Colon (tissue), 2 donors: Measurements from ENCODE around the gene SLC4A11.
"Not testable (repeated sequence)": the region's sequence is repeated elsewhere in the genome, so short reads cannot be mapped to it uniquely, and the experiment has no call there.

Source experiments
- FAIRE-seq: peaks from 2 replicates; lab custom pipeline; 2012; peaks lifted over from hg19 to GRCh38; lab: Jason Lieb, UNC
- donor health status: control.
- donor health status: control.

Gene SLC4A11

DNA sequence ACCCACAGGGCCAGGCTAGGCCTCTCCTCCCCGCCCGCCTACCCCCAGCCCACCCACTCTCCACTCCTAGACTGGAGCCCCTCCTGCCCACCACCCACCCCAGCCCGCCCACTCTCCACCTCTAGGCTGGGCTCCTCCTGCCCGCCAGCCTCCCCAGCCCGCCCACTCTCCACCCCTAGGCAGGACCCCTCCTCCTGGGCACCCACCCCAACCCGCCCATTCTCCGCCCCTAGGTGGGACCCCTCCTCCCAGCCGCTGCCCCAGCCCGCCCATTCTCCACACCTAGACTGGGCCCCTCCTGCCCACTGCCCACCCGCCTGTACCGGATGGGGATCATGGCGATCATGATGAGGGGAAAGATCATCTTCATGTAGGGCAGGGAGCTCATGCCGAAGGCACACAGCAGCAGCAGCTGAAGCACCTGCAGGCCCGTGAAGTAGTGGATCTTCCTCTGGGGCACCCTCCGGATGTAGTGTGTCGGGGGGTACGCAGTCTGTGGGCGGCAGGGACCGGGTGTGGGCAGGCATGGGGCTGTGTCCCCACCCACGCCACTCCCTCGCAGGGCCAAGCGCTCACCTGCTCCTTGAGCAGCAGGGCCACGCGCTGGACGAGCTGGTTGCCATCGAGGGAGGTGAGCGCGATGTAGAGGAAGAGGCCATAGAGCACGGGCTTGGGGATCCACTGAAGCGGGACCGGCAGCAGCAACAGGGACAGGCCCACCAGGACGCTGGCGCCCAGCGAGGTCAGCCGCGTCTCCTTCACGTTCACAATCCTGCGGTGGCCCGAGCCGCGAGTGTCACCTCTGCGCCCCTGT is 10.8 kb downstream of the SLC4A11 start:
- FAIRE-seq = no peak

DNA sequence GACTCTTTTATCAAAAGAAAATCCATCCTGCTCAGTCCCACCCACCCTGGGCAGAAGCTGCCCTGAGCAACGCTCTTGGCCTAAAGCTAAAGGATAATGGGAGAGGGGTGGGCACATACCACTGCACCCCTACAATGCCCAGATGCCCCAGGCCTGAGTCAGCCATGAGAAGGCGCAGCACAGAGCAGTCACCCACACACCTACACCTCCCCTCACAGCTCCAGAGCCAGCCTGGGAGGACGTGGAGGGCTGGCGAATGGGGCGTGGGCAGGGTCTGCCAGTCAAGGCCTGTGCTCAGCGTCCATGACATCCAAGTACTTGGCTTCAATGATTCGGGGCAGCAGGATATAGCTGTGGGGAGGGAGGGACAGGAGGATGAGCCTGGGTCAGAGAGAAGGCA is 11.5 kb downstream of the SLC4A11 start:
- FAIRE-seq = no peak

DNA sequence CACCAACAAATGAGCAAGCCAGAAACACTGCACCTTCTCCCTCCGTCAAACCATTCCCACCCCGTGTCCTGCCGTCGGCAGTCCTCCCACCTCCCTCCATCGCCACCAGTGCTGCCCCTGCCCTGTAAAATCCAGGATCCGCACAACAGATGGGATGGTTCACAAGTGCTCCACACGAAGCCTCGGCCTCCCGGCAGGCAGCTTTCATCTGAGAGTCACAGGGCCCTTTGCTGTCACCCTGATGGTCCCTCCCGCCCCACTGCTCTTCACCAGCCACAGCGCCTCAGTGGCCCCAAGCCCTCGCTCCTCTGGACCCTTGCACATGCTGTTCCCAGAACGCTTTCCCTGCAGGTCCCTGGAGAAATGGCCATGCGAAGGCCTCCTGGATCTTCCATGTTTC is 12.1 kb downstream of the SLC4A11 start:
- no peak for FAIRE-seq

DNA sequence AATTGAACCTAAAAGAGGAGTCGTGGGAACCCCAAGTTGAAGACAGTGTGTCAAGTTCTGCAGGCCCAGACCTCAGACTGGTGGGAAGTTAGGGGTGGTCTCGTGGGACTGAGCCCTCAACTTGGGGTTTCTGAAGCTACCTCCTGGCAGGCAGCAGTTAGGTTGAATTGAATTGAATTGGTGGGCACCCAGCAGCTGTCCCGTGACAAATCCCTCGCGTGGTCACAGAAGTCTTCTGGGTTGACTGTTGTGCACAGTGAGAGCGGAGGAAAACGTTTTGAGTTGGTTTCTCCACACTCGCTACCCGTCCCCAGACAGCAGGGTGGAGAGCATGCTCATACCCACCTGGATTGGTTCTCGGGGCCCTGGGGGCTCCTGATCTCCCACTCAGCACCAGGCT is 12.9 kb downstream of the SLC4A11 start:
- FAIRE-seq = no peak

DNA sequence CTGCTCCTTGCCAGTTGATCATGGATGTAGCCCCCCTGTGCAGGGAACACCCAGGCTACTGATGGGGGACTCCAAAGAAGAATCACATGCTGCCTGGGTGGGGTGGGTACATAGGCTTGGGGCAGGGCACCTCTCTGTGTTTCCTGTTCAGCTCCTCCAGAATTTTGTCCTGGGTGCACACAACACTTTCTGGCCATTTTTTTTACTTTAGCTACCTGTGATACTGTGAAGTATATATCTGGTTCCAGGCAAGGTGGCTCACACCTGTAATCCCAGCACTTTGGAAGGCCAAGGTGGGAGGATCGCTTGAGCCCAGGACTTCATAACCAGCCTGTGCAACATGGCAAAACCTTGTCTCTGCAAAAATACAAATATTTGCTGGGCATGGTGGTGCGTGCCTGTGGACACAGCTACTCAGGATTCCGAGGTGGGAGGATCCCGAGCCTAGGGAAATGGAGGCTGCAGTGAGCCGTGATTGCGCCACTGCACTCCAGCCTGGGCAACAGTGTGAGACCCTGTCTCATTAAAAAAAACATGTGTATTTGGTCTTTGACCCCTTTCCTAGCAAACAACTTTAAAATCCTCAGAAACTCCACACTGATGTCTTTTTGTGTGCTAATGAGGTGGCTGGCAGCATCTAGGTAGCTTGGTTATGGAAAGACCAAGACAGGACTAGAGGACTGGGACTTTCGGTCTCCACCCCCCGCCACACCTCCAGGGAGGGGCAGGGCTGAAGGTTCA is 14.1 kb downstream of the SLC4A11 start:
- no peak for FAIRE-seq

DNA sequence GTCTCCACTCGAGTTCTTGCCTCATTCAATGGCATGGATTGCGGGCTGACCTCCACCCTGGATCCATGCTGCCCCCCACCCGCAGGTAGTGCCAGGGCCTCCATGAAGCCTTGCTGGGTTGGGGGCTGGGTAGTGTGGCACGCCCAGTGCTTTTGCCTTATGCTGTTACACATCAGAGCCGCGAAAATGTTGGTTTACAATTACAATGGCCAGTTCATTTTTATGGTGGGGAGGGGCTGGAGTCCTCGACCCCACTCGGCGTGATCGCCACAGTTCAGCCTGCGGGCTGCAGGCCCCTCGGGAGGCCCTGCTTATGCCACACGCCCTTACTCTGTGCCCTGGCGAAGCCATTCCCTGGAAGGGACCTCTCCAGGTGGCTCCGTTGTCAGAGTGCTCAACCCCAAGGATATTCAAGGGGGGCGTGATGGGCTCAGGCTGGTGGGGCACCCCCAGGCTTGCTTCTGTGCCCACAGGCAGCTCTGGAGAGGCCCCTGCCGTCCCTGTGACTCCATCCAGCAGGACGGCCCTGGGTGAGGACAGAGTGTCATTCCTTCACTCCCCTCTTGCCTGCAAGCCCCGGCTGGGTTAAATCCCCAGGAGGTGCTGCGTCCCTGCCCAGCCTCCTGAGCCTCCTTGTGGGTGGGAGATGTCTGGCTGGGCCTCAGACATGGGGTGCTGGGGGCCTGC is 14.9 kb downstream of the SLC4A11 start:
- no peak for FAIRE-seq

DNA sequence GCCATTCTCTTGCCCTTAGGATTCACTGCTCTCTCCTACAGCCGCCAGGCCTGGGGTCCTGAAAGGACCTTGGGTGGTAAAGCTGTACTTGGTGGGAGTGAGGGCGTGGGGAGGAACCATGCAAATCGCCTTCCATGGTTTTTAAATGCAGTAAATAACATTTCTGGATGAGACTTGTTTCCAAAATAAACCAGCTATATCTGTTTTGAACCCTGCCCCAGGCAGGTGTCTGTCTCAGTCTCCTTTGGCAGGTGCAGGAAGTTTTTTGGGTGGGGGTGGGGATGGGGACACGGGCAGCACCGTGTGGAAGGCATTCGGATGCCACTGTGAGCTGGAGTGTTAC is 15.4 kb downstream of the SLC4A11 start:
- no peak for FAIRE-seq

DNA sequence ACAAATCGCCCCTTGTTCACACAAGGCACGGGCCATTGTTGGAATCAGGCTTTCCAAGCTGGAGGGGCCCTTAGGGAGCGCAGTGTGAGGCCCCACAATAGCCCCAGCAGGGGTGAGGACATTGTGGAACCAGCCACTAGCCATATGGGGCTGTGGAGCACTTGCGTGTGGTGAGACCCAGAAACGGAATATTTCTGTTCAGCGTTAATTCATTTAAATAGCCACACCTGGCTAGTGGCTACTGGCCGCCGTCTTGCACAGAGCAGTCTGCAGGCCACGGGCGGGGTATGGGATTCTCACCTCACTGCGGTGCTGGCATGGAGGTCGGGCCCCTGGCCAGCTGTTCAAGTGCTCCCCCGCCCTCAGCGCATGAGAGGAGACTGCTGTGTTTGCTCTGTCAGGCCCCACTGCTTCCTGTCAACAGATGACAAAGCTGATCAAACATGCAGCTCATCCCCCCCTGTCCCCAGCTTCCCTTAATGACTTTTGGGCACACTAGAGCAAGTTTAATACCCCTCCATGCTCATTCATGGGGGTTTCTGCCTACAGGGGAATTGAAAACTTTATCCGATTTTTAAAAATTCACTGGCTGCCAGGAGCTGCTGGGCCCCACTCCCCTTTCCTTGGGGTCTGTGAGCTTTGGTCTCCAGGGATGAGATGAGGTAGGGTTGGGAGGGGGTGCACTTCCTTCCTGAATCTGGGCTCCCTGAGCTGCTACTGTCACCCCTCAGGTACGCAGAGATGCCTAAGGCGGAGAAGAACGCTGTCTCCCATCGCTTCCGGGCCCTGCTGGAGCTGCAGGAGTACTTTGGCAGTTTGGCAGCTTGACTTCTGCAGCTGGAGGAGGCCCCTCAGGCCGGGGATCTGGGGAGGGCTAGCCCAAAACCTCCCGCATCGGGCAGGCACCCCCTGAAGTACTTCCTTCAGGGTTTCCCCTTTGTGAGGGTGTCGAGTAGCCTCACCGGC is 16.1 kb downstream of the SLC4A11 start:
- FAIRE-seq = no peak

DNA sequence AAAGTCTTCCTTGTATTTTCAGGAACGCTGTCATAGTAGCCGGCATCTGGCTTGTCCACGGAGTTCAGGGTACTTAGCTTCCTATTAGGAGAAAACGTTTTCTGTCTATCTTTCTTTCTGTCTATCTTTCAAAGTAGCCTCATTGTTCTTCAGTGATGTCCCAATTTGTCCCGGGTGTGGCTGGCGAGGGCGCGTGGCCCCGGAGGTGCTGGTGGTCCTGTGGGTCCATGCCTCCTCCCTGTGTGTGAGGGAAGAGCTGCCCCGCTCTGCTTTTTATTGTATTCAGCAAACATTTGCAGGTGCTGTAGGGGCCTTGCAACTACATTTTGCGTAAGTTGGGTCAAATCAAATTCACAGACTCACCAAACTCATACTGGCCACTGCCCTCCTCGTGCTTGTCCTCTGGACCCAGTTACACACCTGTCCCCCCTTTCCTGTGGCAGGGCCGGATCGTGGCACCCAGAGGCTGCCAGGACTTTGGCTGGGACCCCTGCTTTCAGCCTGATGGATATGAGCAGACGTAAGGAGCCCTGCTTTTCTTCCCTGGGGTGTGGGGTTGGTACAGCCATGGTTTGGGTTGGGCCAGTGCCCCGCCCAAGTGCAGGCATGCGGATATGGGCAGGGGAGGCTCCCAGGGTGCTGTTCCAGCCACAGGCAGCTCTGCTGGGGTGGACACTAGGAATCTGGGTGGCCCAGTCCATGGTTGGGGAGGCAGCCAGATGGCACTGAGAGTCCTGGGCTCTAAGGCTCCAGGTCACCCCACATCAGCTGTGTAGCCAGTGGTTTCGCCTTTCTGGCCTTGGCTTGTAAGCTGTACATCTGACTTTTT is 17.4 kb downstream of the SLC4A11 start:
- no peak for FAIRE-seq

DNA sequence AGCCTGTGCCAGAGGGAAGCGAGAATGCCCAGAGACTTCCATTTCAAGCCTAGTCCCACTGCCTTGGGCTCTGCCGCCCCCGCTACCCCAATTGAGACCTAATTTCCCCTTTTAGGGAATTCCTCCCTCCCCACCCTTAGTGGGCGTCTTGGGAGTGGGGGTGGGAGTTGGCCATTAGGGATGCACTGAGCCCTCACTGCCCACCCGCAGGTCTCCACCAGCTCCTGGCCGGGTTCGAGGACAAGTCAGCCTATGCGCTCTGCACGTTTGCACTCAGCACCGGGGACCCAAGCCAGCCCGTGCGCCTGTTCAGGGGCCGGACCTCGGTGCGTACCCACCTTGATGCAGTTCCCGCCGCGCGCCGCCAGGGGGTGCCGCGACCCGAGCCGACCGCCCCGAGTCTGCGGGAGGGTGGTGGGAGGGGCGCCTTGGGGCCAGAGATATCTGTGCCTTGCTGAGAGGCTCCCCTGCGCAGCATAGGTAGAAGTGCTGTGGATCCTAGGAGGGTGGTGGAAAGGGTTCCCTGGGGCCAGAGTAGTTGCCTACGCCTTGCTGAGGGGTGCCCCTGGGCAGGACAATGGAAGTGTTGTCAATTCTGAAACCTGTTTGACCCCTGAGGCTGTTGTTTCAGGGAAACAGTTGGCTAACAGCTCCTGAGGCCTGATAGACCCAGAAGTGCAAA is 20.5 kb downstream of the SLC4A11 start:
- no peak for FAIRE-seq

DNA sequence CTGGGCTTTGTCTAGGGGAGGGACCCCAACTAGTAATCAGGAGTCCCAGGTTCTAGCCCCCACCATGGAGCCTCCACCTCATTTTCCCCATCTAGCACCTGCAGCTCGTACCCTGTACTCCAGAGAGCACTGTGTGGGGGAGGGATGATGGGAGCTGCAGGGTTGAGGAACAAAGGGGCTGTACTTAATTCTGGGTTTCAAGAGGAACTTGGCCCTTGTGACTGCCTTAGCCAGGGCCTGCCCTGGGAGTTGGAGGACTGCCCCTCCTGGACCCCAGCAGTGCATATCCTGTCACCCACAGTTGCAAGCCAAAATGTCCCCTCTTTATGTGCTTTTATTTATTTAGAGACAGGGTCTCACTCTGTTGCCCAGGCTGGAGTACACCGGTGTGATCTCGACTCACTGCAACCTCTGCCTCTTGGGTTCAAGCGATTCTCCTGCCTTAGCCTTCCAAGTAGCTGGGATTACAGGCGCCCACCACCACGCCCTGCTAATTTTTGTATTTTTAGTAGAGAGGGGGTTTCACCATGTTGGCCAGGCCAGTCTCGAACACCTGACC is 23.6 kb downstream of the SLC4A11 start:
- FAIRE-seq = not testable (repeated sequence)

DNA sequence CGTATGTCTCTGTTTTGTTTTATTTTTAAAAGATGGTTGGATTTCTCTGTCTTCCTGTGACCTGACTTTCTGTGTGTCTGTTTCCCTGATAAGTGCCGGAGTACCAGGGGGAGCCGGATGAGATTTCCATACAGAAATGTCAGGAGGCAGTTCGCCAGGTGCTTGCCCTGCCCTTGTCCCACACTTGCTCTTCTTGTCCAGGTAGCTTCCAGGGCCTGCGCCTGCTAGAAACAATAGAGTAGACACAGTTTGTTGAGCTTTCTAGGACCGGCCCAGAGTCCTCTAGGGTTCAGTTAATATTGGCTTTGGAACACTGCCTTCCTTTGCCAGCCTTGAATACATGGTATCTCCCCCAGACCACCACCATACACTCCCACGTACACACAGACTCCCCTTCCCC is 25.8 kb downstream of the SLC4A11 start:
- no peak for FAIRE-seq

DNA sequence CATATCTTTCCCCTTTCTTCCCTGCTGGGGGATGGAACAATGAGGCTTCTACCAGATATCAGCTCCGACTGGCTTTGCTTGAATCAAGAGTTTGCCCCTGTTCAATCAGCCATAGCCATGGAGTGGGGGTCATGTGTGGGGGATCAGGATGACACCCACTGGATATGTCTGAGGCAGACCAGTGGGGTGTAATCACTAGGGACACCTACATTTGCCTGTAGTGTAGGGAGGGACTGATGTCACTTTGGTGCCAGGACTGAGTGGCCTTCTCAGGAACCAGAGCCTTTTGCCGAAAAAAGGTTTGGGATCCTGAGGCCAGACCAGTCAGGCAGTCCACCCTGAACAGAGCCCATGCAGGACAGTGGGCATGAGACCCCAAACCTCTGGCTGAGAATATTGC is 28.6 kb downstream of the SLC4A11 start:
- FAIRE-seq = no peak

DNA sequence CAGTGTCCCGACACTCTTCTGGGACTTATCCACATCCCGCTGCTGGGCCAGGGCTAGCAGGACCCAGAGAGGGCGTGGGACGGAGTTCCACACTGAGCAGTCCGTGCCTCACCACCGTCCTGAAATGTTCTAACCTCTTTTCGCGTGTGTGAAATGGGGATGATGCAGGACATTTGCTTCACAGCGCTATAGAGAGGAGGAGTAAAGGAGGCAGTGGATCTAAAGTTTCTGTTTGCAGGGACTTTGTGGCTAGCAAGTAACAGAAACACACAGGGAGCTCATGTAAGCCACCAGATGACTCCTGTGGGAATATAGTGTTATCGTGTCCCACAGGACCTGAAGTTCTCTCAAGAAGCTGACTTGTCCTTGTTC is 29.1 kb downstream of the SLC4A11 start:
- FAIRE-seq = no peak

DNA sequence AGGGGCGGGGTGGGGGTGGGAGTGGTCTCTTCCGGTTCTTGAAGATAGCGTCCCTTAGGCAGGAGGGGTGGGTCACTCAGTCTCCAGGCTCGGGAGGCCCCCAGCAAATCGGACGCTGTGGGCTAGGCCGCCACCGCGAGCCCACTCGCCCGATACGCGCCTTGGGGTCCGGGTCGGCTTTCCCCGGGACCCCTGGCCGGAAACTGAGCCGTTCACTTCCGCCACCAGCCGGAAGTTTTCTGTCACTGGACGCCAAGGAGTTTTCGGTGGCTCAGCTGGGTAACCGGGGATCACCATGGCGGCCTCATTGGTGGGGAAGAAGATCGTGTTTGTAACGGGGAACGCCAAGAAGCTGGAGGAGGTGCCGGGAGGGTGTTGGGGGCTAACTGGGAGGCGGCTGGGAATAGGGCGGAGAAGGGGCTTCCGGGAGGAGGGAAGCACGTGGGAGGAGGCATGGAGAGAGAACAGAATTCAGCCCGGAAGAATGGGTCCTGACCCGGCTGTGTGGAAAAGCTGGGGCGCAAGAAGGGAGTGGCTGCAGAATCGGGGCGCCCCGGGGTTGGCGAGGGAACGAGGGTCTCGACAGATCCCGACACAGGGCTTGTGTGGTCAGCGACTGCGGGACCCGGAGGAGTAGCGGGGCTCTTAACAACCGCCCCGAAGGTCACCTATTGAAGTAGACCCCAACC is 29.6 kb downstream of the SLC4A11 start, which contains the start of gene ITPA:
ITPA (plus strand) TSS at position 242 of the 689 bp plus-strand sequence; CDS start at position 296, 54 bp downstream.
- FAIRE-seq = no peak

DNA sequence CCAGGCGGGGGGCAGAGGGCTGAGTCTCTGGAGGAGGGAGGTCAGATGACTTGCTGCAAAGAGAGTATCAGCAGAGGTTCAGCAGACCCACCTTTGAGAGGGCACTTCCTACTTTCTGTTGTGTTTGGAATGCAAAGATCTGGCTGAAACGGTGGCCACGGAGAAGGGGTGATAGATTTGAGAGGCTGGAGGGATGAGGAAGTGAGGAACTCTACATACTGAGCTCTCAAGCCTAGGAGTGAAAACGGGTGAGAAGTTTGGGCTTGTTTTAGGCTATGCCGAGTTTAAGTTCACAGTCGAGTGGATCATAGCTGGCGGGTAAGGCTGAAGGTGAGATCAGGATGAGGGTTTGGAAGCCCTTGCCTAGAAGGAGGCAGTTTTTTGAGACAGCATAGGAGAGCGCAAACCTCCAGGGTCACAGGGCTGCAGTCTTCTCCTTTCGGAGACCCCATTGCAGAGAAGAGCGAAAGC is 30.2 kb downstream of the SLC4A11 start:
- no peak for FAIRE-seq

DNA sequence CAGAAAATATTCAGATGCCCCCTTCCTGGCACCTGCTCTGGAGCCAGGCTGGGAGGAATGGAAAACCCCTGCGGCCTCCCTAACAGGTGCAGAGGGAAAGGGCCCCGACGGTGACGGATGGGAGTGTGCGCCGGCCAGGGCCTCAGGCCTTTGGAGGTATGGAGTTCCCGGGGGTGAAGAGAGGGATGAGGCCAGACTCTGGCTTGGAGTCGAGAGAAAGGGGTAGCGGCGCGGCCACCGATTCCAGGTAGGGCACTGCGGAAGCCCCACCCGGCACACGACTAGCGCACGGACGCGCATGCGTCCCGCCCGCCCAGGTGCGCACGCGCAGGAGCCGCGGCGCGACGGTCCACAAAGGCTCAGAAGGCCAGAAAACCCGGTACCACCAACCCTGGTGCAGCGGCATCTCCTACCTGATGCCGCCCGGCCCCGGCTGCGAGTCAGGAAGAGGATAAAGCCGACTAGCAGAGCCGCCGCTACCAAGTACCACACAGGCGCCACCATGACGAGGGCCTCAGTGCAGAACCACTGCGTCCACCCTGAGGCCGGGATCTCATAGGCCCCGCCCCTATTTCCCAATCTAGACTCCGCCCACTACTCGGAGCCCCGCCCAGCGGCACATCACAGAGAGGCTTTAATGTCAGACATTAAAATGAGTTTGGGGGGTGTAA is 34.7 kb downstream of the SLC4A11 start, which contains the start of gene DDRGK1:
DDRGK1 (minus strand) TSS at position 559 of the 671 bp plus-strand sequence; CDS start at position 504, 55 bp downstream.
- FAIRE-seq = no peak

DNA sequence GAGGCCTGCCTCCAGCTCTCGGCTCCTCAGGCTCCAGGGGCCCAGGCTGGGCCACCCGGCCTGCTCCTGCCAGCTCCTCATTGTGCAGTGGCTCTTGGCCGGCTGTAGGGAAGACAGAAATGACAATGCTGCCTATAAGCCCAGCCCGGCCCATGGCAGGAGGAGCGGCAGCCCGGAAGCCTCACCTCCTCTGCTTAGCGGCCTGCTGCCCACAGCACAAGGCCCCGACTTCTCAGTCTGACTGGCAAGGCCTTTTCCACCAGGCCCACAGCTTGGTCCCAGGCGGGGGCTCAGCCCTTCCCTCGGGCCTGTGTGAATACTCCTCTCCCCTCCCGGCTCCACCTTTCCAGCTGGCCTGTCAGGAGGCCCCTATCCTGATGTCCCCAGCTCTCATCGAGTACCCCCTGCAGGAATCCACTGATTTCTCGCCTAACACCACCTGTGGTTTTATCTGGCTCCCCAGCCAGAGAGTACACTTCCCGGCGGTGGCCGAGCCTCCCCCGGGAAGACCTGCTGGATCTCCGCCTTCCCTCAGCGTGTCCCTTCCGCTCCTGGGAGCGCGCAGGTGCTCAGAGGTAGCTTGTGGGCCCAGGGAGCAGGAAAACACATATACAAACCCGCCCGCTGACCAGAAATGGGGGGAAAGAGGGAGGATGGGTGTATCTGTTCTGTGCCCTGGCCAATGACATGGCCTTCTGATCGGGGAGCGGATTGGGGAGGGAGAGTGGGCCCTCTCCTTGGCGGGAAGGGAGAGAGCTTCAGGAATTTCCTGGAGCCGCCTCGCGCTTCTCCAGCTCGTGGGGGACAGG is 35.5 kb downstream of the SLC4A11 start:
- FAIRE-seq = no peak
